ENCODE measurements around the gene OR51L1. TPM values are rescaled to one million over a fixed set of nuclear protein-coding genes. Genes with fewer than 3 reads are reported as not detected.

Gene OR51L1
- total RNA-seq, 2 donors from 2014 or later = not detected

DNA sequence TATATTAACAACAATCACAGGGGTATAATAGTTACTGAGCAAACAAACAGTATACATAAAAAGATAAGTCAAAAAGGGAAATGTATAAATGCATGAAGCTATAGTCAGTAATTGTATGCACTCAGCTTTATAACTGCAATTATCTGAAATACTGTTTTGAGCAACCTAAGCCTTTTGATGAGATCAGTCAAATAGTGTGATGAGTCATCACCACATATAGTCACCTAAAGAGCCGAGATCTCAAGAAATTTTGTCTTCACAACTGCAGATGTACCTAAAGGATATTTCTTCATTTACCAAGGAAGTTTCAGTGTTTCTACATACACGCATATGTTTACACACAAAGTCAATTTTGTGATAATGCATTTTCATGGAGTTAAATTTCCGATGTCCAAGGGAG is 33.8 kb upstream of the OR51L1 start:
- Mint-ChIP-seq H3K27ac (no peak overlapping the region), H3K36me3 (ENCODE audit: low read depth) (no peaks in the 10 kb centered on the region), H3K27me3 (ENCODE audit: insufficient read depth) (peaks cover 9% of the 10 kb centered on the region), H3K4me3 (no peak overlapping the region), H3K4me1 (no peaks in the 10 kb centered on the region), H3K9me3 (peaks cover 7% of the 10 kb centered on the region)
- no peak overlapping the region for H3K9ac ChIP-seq (ENCODE audit: extremely low read depth, low read length, poor library complexity, severe bottlenecking)
- no peak for TF ChIP-seq CTCF (conservative IDR thresholded peaks at IDR 0.05)
- H3K27me3 ChIP-seq (ENCODE audit: control insufficient read depth, insufficient read depth, low read length, poor library complexity, severe bottlenecking) = no peaks in the 10 kb centered on the region
- no peak overlapping the region for H3K27ac ChIP-seq (ENCODE audit: low read depth, low read length)
- H3K4me3 ChIP-seq (ENCODE audit: low read length) = no peak overlapping the region
- 99 to 100% methylated on average over 1 to 3 of the region's 3 CpGs for WGBS, 2 experiments (ENCODE audit: insufficient coverage in 1 of 2, insufficient read length in 1 of 2)
- H3K36me3 ChIP-seq (ENCODE audit: control insufficient read depth, insufficient read depth, low read length) = no peaks in the 10 kb centered on the region
- peaks cover 5% of the 10 kb centered on the region for H3K4me1 ChIP-seq (ENCODE audit: control insufficient read depth, insufficient read depth, low read length)
- no peak for DNase-seq
- no peaks in the 10 kb centered on the region for H3K9me3 ChIP-seq (ENCODE audit: control insufficient read depth, low read length)

GRCh38 chr11:4962816-4963215 is 31.8 kb upstream of the OR51L1 start:
- WGBS, 2 experiments (ENCODE audit: insufficient coverage in 1 of 2, insufficient read length in 1 of 2) = 100% methylated on average over 1 of the region's 1 CpG; no CpG with 5 or more reads in 1 of the 2 experiments
- no peaks in the 10 kb centered on the region for H3K36me3 Mint-ChIP-seq (ENCODE audit: low read depth)
- H3K36me3 ChIP-seq (ENCODE audit: control insufficient read depth, insufficient read depth, low read length) = no peaks in the 10 kb centered on the region
- peaks cover 6% of the 10 kb centered on the region for H3K4me1 ChIP-seq (ENCODE audit: control insufficient read depth, insufficient read depth, low read length)
- TF ChIP-seq CTCF (conservative IDR thresholded peaks at IDR 0.05) = no peak
- peaks cover 7% of the 10 kb centered on the region for H3K27me3 Mint-ChIP-seq (ENCODE audit: insufficient read depth)
- no peak overlapping the region for H3K27ac ChIP-seq (ENCODE audit: low read depth, low read length)
- DNase-seq = no peak
- H3K9me3 ChIP-seq (ENCODE audit: control insufficient read depth, low read length) = no peaks in the 10 kb centered on the region
- peaks cover 7% of the 10 kb centered on the region for H3K9me3 Mint-ChIP-seq
- H3K27me3 ChIP-seq (ENCODE audit: control insufficient read depth, insufficient read depth, low read length, poor library complexity, severe bottlenecking) = no peaks in the 10 kb centered on the region
- no peak overlapping the region for H3K4me3 Mint-ChIP-seq
- no peak overlapping the region for H3K27ac Mint-ChIP-seq
- H3K4me3 ChIP-seq (ENCODE audit: low read length) = no peak overlapping the region
- peaks cover 12% of the 10 kb centered on the region for H3K4me1 Mint-ChIP-seq
- no peak overlapping the region for H3K9ac ChIP-seq (ENCODE audit: extremely low read depth, low read length, poor library complexity, severe bottlenecking)

- Mint-ChIP-seq H3K4me1 (no peaks in the 10 kb centered on the region), H3K4me3 (no peak overlapping the region), H3K36me3 (ENCODE audit: low read depth) (no peaks in the 10 kb centered on the region), H3K27me3 (ENCODE audit: insufficient read depth) (no peaks in the 10 kb centered on the region), H3K9me3 (no peaks in the 10 kb centered on the region), H3K27ac (no peak overlapping the region)
- 88 to 95% methylated on average over 3 to 5 of the region's 5 CpGs for WGBS, 2 experiments (ENCODE audit: insufficient coverage in 1 of 2, insufficient read length in 1 of 2)
- Histone ChIP-seq H3K9me3 (ENCODE audit: control insufficient read depth, low read length) (no peaks in the 10 kb centered on the region), H3K9ac (ENCODE audit: extremely low read depth, low read length, poor library complexity, severe bottlenecking) (no peak overlapping the region), H3K4me3 (ENCODE audit: low read length) (no peak overlapping the region), H3K4me1 (ENCODE audit: control insufficient read depth, insufficient read depth, low read length) (no peaks in the 10 kb centered on the region), H3K27ac (ENCODE audit: low read depth, low read length) (no peak overlapping the region), H3K27me3 (ENCODE audit: control insufficient read depth, insufficient read depth, low read length, poor library complexity, severe bottlenecking) (no peaks in the 10 kb centered on the region), H3K36me3 (ENCODE audit: control insufficient read depth, insufficient read depth, low read length) (no peaks in the 10 kb centered on the region)
- TF ChIP-seq CTCF (conservative IDR thresholded peaks at IDR 0.05) = no peak
- DNase-seq = no peak
Measured at GRCh38 chr11:4975436-4975835, 19.2 kb upstream of the OR51L1 start.
